Prostate gland (tissue), 2 donors: ENCODE data around the gene STBD1. TPM values are rescaled to one million over a fixed set of nuclear protein-coding genes. Genes with fewer than 3 reads are reported as not detected.

Experiments
- DNase-seq: peaks from one replicate; pipeline ENCODE4 v3.0.0-alpha.2; 2019; ENCODE audit warnings: low spot score
- H3K27ac ChIP-seq, 2 donors: fragments of 200-600 bp; sonication (generic); 2 replicates each; pipeline ENCODE4 v1.5.1; 2017 to 2019
- H3K27me3 ChIP-seq: fragments of 200-600 bp; sonication (generic); replicated peaks from 2 replicates; pipeline ENCODE4 v1.5.1; 2019; ENCODE audit not compliant: insufficient read depth
- H3K36me3 ChIP-seq, 2 donors: fragments of 200-600 bp; sonication (generic); 1 replicate in 1 of 2; 2 replicates in 1 of 2; pipeline versions ENCODE4 v1.5.1 to v1.8.1; 2017 to 2019
- H3K4me1 ChIP-seq: fragments of 200-600 bp; sonication (generic); replicated peaks from 2 replicates; pipeline ENCODE4 v1.5.1; 2019
- H3K4me3 ChIP-seq, 2 donors: fragments of 200-600 bp; sonication (generic); 2 replicates each; pipeline ENCODE4 v1.5.1; 2017 to 2019
- H3K9me3 ChIP-seq: fragments of 200-600 bp; sonication (generic); 2 replicates; pipeline ENCODE4 v1.5.1; 2017
- CTCF ChIP-seq, 4 experiments: fragments of 200-600 bp in 2 of 4; fragments of 450-650 bp in 2 of 4; sonication (generic) in 2 of 4; IDR thresholded peaks; 1 replicate in 3 of 4; 2 replicates in 1 of 4; pipeline ENCODE4 v1.5.1; 2016 to 2019; ENCODE audit warnings: antibody characterized with exemption in 4 of 4, mild to moderate bottlenecking in 2 of 4, moderate library complexity in 2 of 4
- POLR2A ChIP-seq: fragments of 450-650 bp; IDR thresholded peaks from one replicate; pipeline ENCODE4 v1.6.1; 2016; ENCODE audit warnings: antibody characterized with exemption, mild to moderate bottlenecking
- POLR2AphosphoS5 ChIP-seq: sonication (generic); formaldehyde crosslinking; IDR thresholded peaks from one replicate; pipeline ENCODE4 v1.6.1; 2017; ENCODE audit warnings: antibody characterized with exemption
- WGBS: methylation state at CpG from one replicate; pipeline ENCODE4 v1.1.5; 2018; 5-methylcytosine and 5-hydroxymethylcytosine counted together
- intact Hi-C: fragments of 100-400 bp; cut with DNase I; formaldehyde crosslinking; loops from one replicate; pipeline ENCODE4 v1.14.2; 2022
- total RNA-seq, 2 donors: library from RNA; depleted of rRNA; stranded (reverse); fragments of >200 nt; gene quantifications; one replicate each; pipeline ENCODE4 v1.1.0, GENCODE V29; 2016

The STBD1 gene
- 1 to 10 TPM; 2.4 to 7.1 TPM for total RNA-seq

- no peaks in the 10 kb centered on the region for H3K36me3 ChIP-seq
- H3K4me3 ChIP-seq, result peak within 1 kb of the TSS; percentile 73 to 76
- DNase-seq, result peak; percentile 78
- peaks cover 5% of the 10 kb centered on the region for H3K4me1 ChIP-seq
- no peaks in the 10 kb centered on the region for H3K27me3 ChIP-seq
- WGBS, result under 1% methylated on average over 71 of the region's 85 CpGs
- no peaks in the 10 kb centered on the region for H3K9me3 ChIP-seq
- intact Hi-C loops, result loop anchor here (2.0 to 5.0 kb wide), 4 partner anchors 55 to 186 kb away; partner anchors contain the start of genes FAM47E and SCARB2
- TF ChIP-seq POLR2AphosphoS5, result peak; percentile 36
- TF ChIP-seq POLR2A, result peak; percentile 64
- peak in 1 of 4 experiments; percentile 10 for TF ChIP-seq CTCF (IDR thresholded peaks at IDR 0.05)
- H3K27ac ChIP-seq, result peak within 1 kb of the TSS; percentile 90
Measured at GRCh38 chr4:76305971-76306881, at the start of gene STBD1. TSS of gene STBD1 (plus strand) at chr4:76306733. CDS start at chr4:76306770, 37 bp downstream.

- Histone ChIP-seq H3K4me1 (no peaks in the 10 kb centered on the region), H3K36me3 (no peaks in the 10 kb centered on the region), H3K27me3 (no peaks in the 10 kb centered on the region), H3K27ac (no peak overlapping the region), H3K4me3 (no peak overlapping the region), H3K9me3 (no peaks in the 10 kb centered on the region)
- no peak for DNase-seq
- no peak for TF ChIP-seq POLR2A
- TF ChIP-seq POLR2AphosphoS5, result no peak
- no peak for TF ChIP-seq CTCF (IDR thresholded peaks at IDR 0.05)
- intact Hi-C loops, result loop anchor here (10.0 kb wide), 1 partner anchor 158 kb away; no protein-coding TSS in a partner anchor
- WGBS, result 91% methylated on average over 1 of the region's 1 CpG
Measured at GRCh38 chr4:76256968-76257367, 49.6 kb upstream of the STBD1 start.

GRCh38 chr4:76257824-76258223 lies 48.7 kb upstream of the STBD1 start:
- Histone ChIP-seq H3K27me3 (no peaks in the 10 kb centered on the region), H3K9me3 (no peaks in the 10 kb centered on the region), H3K36me3 (no peaks in the 10 kb centered on the region), H3K4me3 (no peak overlapping the region), H3K4me1 (no peaks in the 10 kb centered on the region), H3K27ac (no peak overlapping the region)
- no peak for DNase-seq
- TF ChIP-seq POLR2A (no peak), POLR2AphosphoS5 (no peak), CTCF (IDR thresholded peaks at IDR 0.05) (no peak)
- 97% methylated on average over 3 of the region's 3 CpGs for WGBS
- intact Hi-C loops, result loop anchor here (10.0 kb wide), 1 partner anchor 157 kb away; no protein-coding TSS in a partner anchor

- Histone ChIP-seq H3K27me3 (no peaks in the 10 kb centered on the region), H3K9me3 (no peaks in the 10 kb centered on the region), H3K4me1 (no peaks in the 10 kb centered on the region), H3K36me3 (no peaks in the 10 kb centered on the region), H3K4me3 (no peak overlapping the region), H3K27ac (no peak overlapping the region)
- intact Hi-C loops, result no loop called here
- TF ChIP-seq POLR2AphosphoS5 (no peak), CTCF (IDR thresholded peaks at IDR 0.05) (no peak), POLR2A (no peak)
- no peak for DNase-seq
- WGBS, result 0% methylated on average over 1 of the region's 1 CpG
Measured at GRCh38 chr4:76260571-76260970, 46.0 kb upstream of the STBD1 start.
